GM21447 (cell line): ENCODE data around the gene NPHP4.

Source experiments
- ATAC-seq: cut with Tn5 transposase; IDR thresholded peaks from one replicate; pipeline ENCODE4 v1.9.1; 2021; ENCODE audit not compliant: unreplicated experiment

The NPHP4 gene

DNA sequence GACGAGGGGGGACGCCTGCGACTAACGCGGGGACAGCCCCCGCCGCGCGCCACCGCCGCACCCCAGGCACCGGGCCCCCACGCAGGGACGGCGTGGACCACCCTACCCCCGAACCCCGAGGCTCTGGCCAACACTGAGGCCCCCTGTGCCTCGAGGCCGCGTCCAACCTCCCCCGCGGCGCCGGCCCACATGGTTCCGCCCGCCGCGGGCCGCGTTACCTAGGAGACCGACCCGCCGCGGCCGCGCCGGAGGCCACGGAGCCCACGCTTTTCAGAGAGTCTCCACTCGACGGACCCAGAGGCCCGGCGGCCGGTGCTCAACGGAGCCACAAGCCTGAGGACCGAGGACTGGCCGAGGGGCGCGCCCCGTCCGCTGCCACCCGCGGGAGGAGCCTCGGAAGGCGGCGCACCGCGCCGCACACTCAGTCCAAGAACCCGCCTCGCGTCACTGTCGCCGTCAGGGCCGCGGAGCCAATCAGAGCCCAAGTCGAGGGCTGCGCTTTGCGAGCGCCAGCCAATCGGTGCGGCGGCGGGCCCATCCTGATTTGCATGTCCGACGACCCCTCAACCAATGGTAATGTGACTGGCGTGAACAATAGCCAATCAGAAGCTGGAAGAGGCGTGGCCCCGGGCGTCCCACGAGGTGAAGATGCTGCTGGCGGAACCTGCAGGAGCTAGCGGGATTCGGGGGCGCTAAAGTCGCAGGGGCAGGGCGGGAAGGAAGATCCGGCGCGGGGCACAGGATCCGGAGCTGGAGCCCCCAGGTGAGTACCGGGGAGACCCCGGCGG is at the start of gene NPHP4:
NPHP4 (minus strand) TSS at position 400 of the 788 bp plus-strand sequence. CDS start 6,136 bp downstream, outside the sequence.
- ATAC-seq = peak; percentile 82

DNA sequence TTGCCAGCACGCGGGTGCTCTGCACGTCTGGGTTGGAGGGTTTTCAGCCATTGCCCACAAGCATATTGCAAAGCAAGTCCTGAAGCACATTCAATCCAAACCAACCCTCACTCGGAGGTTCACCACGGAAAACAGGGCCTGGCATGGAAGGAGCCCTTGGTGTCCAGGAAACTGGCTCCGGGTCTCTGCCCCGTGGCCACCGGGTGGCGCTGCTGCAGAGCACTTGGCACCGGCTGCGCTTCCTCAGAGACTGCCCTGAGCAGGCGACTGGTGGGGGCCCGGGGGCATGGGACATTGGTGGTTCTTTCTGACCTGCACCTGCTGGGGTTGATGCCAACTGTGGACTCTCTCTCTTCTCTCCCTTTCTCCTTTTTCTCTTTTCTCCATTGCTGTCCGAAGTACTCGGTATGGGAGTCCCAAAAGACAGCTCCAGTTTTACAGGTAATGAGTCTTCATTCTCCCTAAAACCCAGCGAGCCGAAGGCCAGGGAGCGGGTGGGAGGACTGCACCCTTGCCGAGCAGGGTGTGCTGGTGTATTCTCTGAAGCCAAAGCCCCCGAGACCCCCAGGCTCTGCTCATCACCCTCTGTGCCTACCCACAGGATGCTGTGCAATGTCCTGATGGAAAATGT is 49.3 kb upstream of the NPHP4 start:
- no peak for ATAC-seq

DNA sequence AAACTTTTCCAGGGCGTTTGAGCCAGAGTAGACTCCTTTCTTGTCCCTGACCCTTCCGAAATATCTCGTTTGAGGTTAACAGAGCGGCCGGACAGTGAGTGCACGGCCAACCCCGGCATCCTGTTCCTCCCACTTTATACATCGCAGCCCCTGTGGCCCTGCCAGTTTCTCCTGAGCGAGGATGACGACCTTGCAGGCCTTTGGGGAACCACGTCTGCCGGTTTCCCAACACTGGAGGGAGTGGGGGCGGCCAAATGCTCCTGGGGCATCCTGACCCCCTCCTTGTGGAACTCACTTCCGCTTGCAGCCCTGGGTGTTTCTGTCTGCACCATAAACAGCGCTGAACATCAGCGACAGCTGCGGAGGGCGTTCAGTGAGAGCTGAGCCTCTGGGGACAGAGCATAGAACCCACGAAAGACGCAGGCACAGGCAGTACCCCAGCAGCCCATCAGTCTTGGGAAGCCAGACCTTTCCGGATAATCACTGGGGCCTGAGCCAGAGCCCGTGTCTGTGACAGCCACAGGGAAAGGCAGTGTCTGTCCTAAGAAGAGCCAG is 48.7 kb upstream of the NPHP4 start:
- ATAC-seq = no peak

DNA sequence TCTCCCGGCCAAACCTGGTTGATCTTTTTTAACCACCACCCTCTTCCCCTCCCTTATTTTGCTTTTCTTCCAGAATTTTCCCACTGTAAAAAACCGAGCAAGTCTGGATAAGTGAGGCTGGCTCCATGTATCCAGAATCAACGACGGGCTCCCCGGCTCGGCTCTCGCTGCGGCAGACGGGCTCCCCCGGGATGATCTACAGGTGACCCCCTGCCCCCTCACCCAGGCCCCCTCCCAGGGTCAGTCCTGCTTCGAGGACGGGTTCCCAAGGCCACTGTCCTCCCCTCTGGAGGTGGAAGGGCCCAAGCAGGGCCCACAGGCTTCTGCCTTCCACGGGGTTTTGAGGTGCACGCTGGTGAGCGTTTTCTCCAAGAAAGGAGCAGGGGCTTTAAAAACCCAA is 48.2 kb upstream of the NPHP4 start:
- ATAC-seq = no peak

DNA sequence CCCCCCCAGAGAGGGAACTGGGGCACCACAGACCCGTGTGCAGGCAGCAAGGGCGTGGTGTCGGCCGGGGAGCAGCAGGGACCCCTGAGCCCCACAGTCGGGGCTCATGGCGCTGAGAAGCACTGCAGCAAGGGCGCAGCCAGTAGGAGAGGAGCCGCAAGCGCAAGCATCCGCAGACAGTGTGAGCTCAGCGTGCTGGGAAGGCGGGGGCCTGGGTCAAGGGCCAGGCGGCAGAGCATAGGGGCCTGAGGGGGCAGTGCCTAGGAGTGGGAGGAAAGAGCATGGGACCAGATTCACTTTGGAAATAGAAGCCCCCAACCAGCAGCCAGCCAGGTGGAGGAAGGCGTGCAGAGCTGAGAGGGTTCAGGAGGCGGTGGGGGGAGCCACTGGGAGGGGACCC is 46.8 kb upstream of the NPHP4 start:
- ATAC-seq = no peak

DNA sequence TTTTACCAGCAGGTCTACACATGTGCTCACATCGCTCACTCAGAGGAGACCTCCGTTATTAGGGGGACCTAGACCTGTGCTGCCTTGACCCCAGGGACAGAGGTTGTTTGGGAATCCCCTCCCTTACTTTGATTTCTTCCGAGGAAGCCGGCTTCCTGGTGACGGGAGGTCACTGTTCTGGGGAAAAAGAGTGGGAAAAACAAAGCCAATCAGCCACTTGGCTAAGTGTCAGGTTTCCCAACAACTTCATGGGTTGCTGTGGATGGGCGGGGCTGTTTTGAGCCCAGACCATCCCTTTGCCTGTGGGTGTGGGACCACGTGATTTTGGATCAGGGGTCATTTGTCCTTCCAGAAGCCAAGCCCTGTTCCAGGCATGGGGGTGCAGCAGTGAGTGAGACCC is 46.4 kb upstream of the NPHP4 start:
- no peak for ATAC-seq

DNA sequence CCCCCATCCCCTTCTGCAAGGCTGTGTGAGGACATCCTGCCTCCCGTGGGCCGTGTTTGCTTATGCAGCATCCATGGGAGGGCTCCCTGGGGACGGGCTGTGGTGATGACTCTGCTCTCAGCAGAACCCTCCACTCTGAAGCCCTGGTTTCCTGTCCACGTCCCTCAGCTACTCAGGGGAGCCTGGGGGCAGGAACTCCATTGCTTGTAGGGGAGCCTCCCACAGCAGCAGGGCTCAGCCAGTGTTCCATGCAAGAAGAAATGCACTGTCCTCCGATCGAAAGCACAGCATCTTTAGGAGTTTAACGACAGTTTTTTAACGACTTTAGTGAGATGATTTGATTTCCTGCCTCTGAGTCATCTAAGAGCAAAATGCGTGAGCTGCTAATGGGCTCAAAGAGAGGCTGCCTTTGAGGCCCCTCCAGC is 45.1 kb upstream of the NPHP4 start:
- peak; percentile 71 for ATAC-seq

DNA sequence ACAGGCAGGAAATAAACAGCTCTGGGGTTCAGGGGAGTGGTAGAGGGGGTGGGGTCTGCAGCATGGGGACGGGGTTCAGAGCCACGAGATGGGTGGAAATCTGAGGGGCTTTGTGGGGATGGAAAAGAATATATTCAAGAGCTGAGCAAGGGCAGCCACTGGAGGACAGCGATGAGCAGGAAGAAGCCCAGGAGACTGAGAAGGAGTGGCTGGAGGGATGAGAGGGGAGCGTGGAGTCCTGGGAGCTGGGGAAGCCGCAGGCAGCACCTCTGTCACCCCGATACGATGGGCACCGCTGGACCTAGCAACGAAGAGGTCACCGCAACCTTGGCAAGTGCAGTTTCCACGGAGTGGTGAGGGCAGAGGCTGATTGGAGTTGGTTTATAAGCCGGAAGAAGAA is 43.5 kb upstream of the NPHP4 start:
- no peak for ATAC-seq

DNA sequence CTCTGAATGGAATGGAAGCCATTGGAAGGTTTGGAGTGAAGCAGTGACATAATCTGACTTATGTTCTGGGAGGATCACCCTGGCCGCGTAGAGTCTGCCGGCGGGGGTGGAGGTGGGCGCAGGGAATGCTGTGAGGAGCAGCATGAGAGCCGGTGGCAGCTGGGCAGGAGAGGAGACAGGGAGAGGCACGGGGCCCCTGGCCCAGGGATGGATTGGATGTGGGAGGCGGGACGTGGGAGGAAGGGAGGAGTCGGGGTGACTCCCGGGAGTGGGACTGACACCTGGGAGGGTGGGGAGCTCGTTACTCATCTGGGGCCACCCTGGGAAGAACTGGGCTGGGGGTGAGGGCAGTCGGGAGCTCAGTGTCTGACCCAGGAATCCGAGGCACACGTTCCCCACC is 43.1 kb upstream of the NPHP4 start:
- ATAC-seq = no peak

DNA sequence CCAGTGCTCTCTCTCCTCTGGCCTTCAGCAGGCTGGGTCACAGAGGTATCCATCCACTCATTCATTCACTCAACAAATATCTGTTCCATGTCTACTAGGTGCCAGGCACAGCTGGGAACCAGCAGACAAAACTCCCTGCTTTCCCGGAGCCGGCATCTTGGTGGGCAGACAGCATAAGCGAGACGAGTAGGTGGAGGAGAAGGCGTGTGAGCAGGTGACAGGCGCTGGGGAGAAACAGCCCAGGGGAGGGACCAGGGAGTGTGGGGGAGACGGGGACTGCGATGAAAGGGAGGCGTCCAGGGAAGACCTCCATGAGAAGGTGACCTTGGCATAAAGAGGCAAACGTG is 42.5 kb upstream of the NPHP4 start:
- no peak for ATAC-seq

DNA sequence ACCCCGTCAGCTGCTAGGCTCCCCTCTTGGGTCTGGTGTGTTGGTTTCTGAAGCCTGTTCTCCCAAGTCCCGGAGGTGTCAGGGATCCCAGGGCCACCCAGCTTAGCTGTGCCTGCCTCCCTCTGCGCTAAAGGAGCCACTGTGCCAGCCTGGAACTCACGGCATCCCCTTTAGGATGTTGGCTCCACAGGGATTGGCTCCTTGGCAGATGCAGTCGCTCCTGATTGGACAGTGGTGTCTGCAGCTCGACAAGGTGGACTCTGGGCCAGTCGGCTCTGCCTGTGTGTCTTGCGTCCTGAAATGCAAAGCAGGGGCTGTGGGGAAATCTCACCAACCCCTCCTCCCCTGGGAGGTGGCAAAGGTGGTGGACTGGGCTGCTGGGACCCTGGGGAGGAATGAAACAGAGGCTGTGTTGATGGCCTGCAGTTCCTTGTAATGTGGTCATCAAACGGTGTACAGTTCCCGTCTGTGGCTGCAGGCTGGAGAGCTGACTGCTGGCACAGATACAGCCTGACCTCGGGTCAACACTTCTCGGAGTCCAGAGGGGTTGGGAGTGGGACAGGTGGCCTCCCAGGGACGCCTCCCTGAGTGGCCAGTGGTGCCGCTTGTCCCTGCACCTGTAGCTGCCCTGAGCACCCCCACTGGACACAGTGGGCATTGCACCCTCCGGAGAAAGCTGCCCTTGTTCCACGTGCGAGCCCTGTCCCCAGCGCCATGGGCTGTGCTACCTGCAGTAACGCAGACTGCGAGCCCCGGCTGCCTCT is 41.9 kb upstream of the NPHP4 start:
- ATAC-seq = no peak

DNA sequence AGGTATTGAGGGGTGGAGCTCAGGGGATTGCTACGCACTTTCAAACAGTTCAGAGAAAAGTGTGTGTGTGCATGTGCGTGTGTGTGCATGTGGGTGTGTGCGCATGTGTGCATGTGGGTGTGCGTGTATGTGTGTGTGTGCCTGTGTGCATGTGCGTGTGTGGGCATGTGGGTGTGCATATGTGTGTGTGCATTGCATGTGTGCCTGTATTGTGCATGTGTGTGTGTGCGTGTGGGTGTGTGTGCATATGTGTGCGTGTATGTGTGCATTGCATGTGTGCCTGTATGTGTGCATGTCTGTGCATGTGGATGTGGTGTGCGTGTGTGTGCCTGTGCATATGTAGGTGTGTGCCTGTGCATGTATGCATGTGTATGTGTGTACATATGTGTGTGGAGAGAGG is 40.9 kb upstream of the NPHP4 start:
- ATAC-seq = no peak

DNA sequence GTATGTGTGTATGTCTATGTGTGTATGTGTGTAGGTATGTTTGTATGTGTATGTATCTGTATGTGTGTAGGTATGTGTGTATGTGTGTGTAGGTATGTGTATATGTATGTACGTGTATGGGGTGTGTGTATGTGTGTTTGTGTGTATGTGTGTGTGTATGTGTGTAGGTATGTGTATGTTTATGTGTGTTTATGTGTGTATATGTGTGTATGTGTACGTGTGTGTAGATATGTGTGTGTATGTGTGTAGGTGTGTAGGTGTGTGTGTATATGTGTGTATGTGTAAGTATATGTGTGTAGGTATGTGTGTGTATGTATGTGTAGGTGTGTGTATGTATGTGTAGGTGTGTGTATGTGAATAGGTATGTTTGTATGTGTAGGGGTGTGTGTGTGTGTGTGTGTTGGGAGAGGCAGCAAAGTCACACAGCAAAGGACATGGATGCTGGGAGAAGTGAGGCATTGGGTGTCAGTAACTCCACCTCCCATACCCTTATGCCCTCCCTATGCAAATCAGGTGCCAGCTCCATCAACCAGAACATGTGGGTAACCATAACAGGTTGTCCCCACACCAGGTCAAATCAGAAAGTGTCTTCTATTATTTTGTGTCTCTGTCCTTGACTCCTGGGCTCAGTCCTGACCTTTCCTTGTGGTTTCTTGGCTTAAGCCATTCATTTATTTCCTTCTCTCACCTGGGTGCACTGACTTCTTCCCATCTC is 38.5 kb upstream of the NPHP4 start:
- no peak for ATAC-seq

DNA sequence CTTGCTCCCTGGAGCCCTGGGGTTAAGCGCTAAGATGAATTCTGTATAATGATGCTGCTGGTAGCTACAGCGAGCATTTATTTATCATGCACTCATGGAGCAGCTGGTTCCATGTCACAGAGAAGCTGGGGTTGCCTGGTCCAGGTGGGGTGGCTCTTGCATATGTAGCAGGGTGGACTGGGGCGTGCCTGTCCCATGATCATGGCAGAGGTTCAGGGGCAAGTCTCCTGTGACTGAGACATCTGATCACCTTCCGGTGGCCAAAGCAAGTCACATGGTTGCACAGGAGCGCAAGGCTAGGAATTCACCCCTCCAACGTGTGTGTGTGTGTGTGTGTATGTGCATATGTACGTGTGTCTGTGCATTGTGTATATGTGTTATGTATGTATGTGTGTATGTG is 37.9 kb upstream of the NPHP4 start:
- ATAC-seq = no peak

DNA sequence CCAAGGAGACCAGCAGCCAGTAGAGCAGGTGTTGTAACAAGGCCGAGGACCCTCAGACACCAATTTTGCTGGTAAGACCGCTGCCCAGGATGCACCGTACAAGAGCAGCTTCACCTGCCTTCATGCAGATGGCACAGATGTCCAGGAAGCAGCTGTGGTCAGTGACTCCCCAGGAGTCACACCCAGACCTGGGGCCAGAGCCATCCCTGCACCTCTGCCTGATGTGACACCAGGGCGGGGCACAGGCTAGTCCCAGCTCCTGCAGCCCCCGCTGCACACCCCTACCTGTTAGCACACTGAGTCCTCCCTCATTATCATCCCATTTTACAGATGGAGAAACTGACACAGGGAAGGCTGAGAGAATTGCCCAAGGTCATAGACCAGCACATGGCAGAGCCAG is 37.1 kb upstream of the NPHP4 start:
- ATAC-seq = no peak

DNA sequence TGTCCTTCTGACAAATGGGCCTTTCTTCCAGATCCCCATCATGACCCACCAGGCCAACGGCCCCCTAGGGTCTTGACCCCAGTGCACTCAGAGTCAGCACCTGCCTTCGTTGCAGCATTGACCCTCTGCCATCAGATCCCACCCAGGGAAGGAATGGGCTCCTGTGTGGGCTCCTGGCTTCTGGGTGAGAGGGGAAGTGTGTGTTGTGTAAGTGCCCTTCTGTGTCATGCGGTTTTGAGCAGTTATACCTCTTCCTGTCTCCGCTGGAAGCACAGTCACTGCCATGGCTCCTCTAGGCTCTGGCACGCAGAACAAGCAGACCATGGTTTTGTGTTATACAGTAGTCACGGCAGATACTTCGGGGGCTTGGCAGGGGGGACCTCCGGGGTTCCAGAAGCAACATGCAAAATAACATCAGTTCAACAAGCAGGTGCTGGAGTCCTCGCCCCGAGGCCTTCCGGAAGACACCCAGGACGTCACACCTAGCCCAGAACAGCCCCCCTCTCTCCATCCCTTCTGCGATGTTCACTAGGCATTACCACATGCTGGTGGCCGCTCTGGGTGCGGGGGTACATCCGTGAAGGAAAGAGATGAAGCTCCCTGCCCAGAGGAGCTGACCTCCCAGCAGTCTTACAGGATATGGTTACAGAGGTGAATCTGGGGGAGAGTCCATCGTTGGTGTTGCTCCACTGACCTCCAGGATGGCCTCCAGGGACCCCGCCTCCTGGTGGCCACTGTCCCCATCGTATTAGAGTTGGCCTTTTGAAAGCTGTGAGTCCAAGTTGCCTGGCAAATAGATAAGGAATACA is 36.0 kb upstream of the NPHP4 start:
- peak; percentile 38 for ATAC-seq

DNA sequence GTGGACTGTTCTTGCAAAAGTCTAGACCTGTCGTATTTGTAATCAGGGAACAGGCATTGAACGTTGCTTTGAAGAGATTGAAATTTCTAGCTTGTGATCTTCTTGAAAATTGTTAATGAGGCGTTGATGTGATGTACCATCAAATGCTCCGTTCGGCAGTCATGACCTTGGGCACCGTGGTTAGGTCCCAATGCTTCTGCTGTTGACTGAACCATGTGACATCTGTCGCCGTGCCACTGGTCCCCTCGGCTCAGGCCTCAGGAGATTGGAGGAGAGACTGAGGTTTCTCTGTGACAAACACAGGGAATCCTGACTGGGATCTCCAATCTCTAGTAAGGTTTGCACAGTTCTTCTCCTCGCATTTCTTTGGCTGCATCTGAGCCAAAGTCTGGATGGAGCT is 35.4 kb upstream of the NPHP4 start:
- ATAC-seq = no peak

DNA sequence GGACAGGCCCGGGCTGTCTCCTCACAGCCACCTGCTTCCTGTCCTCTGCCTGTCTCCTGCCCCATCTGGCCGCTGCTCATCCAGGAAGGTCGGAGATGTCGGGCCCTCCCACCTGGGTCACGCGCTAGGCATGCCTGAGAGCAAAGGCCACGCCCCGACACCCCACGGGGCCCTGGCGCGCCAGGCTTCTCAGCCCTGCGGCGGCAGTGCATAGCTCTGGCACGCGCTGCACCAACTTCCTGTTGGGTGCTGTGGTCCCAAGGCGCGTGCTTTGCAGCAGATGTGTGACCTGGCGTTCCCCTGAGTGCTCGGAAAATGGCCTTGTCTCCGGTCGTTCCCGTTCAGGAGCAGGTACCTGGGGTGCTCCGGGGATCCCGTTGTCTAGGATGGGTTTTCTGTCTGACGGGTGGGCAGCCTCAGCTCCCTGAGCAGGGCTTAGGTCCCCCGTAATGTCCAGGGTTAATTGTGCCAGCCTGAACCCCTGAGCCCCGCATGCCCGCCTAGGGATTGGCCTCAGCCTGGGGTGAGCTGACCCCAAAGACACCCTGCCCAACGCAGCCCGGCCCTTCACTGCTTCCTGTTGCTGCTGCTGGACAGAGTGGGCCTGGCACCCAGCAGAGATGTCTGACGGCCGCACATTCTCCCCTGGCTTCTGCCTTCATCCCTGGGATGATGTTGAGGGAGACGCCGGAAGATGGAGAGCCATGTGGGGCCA is 34.0 kb upstream of the NPHP4 start:
- peak; percentile 67 for ATAC-seq

DNA sequence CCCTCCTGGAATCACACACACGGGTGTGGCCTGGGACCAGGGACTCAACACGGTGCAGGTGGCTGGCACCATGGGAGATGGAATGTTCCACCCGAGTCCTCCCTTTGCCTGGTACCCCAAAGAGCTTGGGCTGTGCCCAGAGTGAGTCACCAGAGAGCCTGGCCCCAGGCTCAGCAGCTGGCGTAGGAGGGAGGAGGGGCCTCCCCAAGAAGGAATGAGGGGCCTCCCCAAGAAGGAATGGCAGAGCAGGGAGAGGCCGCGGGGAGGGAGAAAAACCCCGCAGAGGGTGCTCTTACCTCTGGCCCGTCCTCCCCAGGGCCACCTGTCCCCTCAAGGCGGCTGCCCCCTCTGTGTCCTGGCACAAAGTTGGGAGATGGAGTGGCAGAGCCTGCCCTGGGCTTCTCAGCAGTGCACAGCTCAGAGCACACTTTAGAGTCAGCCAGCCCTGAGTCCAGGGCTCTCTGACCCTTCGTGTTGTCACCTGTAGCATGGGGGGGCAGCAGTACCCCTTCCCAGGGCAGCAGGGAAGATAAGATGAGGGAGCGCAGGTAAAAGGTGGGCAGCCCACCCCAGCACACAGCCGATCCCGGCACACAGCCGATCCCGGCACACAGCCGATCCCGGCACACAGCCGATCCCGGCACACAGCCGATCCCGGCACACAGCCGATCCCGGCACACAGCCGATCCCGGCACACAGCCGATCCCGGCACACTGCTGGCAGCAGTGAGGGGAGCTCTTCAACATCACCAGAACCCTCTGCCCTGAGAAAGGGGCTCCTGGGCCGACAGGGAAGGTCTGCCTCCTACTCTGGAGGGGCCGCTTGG is 33.3 kb upstream of the NPHP4 start:
- no peak for ATAC-seq
